K562 (cell line): ENCODE results near the gene NAP1L4. TPM values are rescaled to one million over a fixed set of nuclear protein-coding genes. Genes with fewer than 3 reads are reported as not detected.

Experiments
- E2F6 ChIP-seq, 2 experiments: IDR thresholded peaks; 2 replicates each; pipeline ENCODE4 v1.6.1; 2011; ENCODE audit warnings: borderline replicate concordance in 1 of 2, control low read depth in 1 of 2, low read depth in 1 of 2, low read length in 1 of 2, mild to moderate bottlenecking in 1 of 2, mixed read lengths in 1 of 2, moderate library complexity in 1 of 2; ENCODE audit not compliant: insufficient read depth in 1 of 2, insufficient read length in 1 of 2, poor library complexity in 1 of 2, severe bottlenecking in 1 of 2; ENCODE audit errors: extremely low read depth in 1 of 2
- GABPB1 ChIP-seq: sonication (generic); formaldehyde crosslinking; IDR thresholded peaks from 2 replicates; pipeline ENCODE4 v1.8.0; 2022; ENCODE audit warnings: mild to moderate bottlenecking, missing genetic modification reagents
- HMGN3 ChIP-seq: IDR thresholded peaks from 2 replicates; pipeline ENCODE4 v1.6.1; 2011; ENCODE audit warnings: borderline replicate concordance, low read depth, mild to moderate bottlenecking, mixed read lengths, low read length; ENCODE audit not compliant: insufficient read length; ENCODE audit errors: extremely low read depth
- HNRNPL ChIP-seq: fragments of 200-400 bp; formaldehyde crosslinking; IDR thresholded peaks from 2 replicates; pipeline ENCODE4 v1.6.1; 2017; ENCODE audit warnings: low read depth, mild to moderate bottlenecking, low read length
- ILK ChIP-seq: fragments of 450-650 bp; IDR thresholded peaks from 2 replicates; pipeline ENCODE4 v1.6.1; 2016; ENCODE audit warnings: missing genetic modification characterization, low read depth, mild to moderate bottlenecking, missing compliant biosample characterization, moderate library complexity, borderline replicate concordance
- SPI1 ChIP-seq: IDR thresholded peaks from 2 replicates; pipeline ENCODE4 v1.6.1; 2011; ENCODE audit warnings: low read depth, low read length, control low read depth, borderline replicate concordance
- SRF ChIP-seq, 2 experiments: fragments of 250-450, 450-650 bp in 1 of 2; sonication (Bioruptor Pico) in 1 of 2; sonication (generic) in 1 of 2; formaldehyde crosslinking; IDR thresholded peaks; 2 replicates each; pipeline versions ENCODE4 v1.5.0 to v1.5.1; 2020 to 2022; ENCODE audit warnings: mild to moderate bottlenecking in 1 of 2, missing genetic modification reagents in 1 of 2
- THAP12 ChIP-seq: fragments of 250-450 bp; sonication (Bioruptor Pico); IDR thresholded peaks from 2 replicates; pipeline ENCODE4 v1.9.0; 2021; ENCODE audit warnings: mild to moderate bottlenecking, inconsistent platforms
- THAP7 ChIP-seq: fragments of 250-450 bp; sonication (Bioruptor Pico); IDR thresholded peaks from 2 replicates; pipeline ENCODE4 v1.5.0; 2021
- ZNF311 ChIP-seq: fragments of 250-450 bp; sonication (Bioruptor Pico); IDR thresholded peaks from 2 replicates; pipeline ENCODE4 v1.4.0; 2020; ENCODE audit warnings: mild to moderate bottlenecking, moderate library complexity
- ZNF561 ChIP-seq: fragments of 450-650 bp; formaldehyde crosslinking; conservative IDR thresholded peaks from 2 replicates; pipeline ENCODE4 v1.4.0; 2020; ENCODE audit warnings: mild to moderate bottlenecking, moderate library complexity
- polyA plus RNA-seq, 8 experiments: library from polyadenylated mRNA; depleted of rRNA in 4 of 8; stranded (reverse) in 5 of 8; unstranded in 3 of 8; fragments of >200 nt; fragmentation: Nextera tagmentation in 2 of 8; fragmentation: Illumina TruSeq in 1 of 8; extraction: Ambion mirVana in 2 of 8; extraction: Trizol in 1 of 8; gene quantifications; 2 replicates each; pipeline versions ENCODE4 v1.2.1 to v1.2.3, GENCODE V29; 2011 to 2014; ENCODE audit warnings: inconsistent platforms in 1 of 8, missing spikeins in 1 of 8
- total RNA-seq, 7 experiments: library from RNA; depleted of rRNA in 6 of 7; stranded (reverse); fragments of >200 nt in 6 of 7; fragmentation: Illumina TruSeq in 2 of 7; extraction: Trizol in 2 of 7; gene quantifications; 2 replicates each; pipeline versions ENCODE4 v1.2.1 to v1.2.3, GENCODE V29; 2011 to 2021; ENCODE audit warnings: low replicate concordance in 1 of 7
- TF ChIP-seq, protein P1 (sequence below): sonication (generic); formaldehyde crosslinking; IDR thresholded peaks from 2 replicates; pipeline ENCODE4 v1.8.0; 2022; ENCODE audit warnings: mild to moderate bottlenecking, missing genetic modification reagents
- TF ChIP-seq, protein P2 (sequence below): fragments of 250-450 bp; sonication (Bioruptor Pico); IDR thresholded peaks from 2 replicates; pipeline ENCODE4 v1.8.0; 2022; ENCODE audit warnings: inconsistent platforms

NAP1L4 gene
- total and polyA plus RNA-seq, 9 of the 15 experiments (the other 6 are each of a cell fraction or from before 2014, with no cell fraction given): 34.1 to 237 (median 179) TPM

DNA sequence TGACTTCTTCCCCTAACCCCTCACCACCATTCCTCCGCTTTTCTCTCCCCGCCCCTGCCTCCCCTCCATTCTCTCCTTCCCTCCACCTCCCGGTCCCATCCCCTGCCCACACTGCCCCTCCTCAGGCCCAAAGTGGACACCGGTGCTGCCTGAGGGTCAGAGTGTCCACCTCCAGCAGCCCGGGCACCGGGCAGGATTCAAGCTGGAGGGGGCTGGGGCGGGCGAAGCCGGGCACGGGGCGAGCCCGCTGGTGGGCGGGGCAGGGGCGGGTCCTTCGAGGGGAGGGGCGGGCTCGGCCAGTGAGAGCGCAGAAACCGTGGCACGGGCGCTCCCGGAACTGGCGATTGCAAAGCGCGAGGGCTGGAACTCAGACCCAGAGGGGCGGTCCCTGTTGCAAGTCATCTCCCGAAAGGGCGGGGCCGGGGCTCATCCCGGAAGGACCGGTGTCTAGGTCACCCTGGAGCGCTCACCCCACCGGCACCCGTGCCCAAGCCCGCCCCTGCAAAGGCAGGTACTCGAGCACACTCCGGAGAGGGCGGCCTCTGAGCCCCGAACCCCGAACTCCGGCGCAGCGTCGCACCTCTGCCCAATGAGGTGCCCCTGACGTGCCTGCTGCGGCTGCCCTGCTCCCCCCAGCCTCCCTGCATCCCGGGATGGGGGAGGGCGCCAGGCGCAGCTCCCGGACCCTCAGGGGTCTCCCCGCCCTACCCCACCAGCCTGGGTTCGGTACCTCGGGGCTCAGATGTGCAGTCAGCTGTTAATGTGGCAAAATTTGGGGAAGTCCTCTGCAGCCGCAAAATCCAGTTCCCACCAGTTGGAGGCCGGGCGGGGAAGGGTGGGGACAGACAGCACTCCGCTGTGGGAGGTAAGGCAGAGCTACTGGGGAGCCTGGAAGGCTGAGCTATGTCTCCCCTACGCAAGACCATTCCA is 90.0 kb downstream of the NAP1L4 start (continued):
- TF ChIP-seq SRF (CRISPR knock-in tag; IDR thresholded peaks at IDR 0.05): peak in 1 of 2 experiments; percentile 65; a peak in 1 of 4 replicates
- TF ChIP-seq GABPB1: peak; percentile 53; the same call in 1 of the 2 replicates
- peak; percentile 57; the same call in 1 of the 2 replicates for TF ChIP-seq THAP12 (CRISPR knock-in tag)
- TF ChIP-seq ILK: no peak
- TF ChIP-seq E2F6 (IDR thresholded peaks at IDR 0.05; ENCODE audit: borderline replicate concordance in 1 of 2, extremely low read depth in 1 of 2, insufficient read depth in 1 of 2, insufficient read length in 1 of 2, low read depth in 1 of 2, low read length in 1 of 2, poor library complexity in 1 of 2, severe bottlenecking in 1 of 2): peak in 1 of 2 experiments; percentile 50
- TF ChIP-seq HNRNPL: peak; percentile 55; the same call in 1 of the 2 replicates
- TF ChIP-seq THAP7 (CRISPR knock-in tag): no peak
- no peak for TF ChIP-seq ZNF311 (CRISPR knock-in tag)
- peak; percentile 90 for TF ChIP-seq SPI1
- peak; percentile 51 for TF ChIP-seq HMGN3
- TF ChIP-seq, protein P1, sequence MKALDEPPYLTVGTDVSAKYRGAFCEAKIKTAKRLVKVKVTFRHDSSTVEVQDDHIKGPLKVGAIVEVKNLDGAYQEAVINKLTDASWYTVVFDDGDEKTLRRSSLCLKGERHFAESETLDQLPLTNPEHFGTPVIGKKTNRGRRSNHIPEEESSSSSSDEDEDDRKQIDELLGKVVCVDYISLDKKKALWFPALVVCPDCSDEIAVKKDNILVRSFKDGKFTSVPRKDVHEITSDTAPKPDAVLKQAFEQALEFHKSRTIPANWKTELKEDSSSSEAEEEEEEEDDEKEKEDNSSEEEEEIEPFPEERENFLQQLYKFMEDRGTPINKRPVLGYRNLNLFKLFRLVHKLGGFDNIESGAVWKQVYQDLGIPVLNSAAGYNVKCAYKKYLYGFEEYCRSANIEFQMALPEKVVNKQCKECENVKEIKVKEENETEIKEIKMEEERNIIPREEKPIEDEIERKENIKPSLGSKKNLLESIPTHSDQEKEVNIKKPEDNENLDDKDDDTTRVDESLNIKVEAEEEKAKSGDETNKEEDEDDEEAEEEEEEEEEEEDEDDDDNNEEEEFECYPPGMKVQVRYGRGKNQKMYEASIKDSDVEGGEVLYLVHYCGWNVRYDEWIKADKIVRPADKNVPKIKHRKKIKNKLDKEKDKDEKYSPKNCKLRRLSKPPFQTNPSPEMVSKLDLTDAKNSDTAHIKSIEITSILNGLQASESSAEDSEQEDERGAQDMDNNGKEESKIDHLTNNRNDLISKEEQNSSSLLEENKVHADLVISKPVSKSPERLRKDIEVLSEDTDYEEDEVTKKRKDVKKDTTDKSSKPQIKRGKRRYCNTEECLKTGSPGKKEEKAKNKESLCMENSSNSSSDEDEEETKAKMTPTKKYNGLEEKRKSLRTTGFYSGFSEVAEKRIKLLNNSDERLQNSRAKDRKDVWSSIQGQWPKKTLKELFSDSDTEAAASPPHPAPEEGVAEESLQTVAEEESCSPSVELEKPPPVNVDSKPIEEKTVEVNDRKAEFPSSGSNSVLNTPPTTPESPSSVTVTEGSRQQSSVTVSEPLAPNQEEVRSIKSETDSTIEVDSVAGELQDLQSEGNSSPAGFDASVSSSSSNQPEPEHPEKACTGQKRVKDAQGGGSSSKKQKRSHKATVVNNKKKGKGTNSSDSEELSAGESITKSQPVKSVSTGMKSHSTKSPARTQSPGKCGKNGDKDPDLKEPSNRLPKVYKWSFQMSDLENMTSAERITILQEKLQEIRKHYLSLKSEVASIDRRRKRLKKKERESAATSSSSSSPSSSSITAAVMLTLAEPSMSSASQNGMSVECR (CRISPR knock-in tag): peak; percentile 57; the same call in 1 of the 2 replicates
- TF ChIP-seq ZNF561 (CRISPR knock-in tag): no peak
- TF ChIP-seq, protein P2, sequence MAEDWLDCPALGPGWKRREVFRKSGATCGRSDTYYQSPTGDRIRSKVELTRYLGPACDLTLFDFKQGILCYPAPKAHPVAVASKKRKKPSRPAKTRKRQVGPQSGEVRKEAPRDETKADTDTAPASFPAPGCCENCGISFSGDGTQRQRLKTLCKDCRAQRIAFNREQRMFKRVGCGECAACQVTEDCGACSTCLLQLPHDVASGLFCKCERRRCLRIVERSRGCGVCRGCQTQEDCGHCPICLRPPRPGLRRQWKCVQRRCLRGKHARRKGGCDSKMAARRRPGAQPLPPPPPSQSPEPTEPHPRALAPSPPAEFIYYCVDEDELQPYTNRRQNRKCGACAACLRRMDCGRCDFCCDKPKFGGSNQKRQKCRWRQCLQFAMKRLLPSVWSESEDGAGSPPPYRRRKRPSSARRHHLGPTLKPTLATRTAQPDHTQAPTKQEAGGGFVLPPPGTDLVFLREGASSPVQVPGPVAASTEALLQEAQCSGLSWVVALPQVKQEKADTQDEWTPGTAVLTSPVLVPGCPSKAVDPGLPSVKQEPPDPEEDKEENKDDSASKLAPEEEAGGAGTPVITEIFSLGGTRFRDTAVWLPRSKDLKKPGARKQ (CRISPR knock-in tag): no peak
